Right lobe of liver (tissue), 6 donors: ENCODE measurements around the gene AGAP3. TPM values are rescaled to one million over a fixed set of nuclear protein-coding genes. Genes with fewer than 3 reads are reported as not detected.

Source experiments
- ATAC-seq, 4 donors: fragments of 200-7000 bp; cut with Tn5 transposase; one replicate each; pipeline ENCODE4 v1.9.1; 2020; ENCODE audit warnings: mild to moderate bottlenecking in 4 of 4, moderate library complexity in 4 of 4
- DNase-seq, 3 donors: peaks; one replicate each; pipeline ENCODE4 v3.0.0-alpha.2; 2020
- H3K27ac ChIP-seq, 3 donors: fragments of 200-600 bp; one replicate each; pipeline ENCODE4 v1.8.0; 2022
- H3K27me3 ChIP-seq, 2 donors: fragments of 200-600 bp; one replicate each; pipeline ENCODE4 v1.8.0; 2022
- H3K36me3 ChIP-seq, 4 donors: fragments of 200-600 bp; sonication (generic) in 1 of 4; one replicate each; pipeline versions ENCODE4 v1.5.1 to v1.8.0; 2017 to 2022; ENCODE audit warnings: control low read depth in 1 of 4
- H3K4me1 ChIP-seq, 4 donors: fragments of 200-600 bp; sonication (generic) in 1 of 4; one replicate each; pipeline versions ENCODE4 v1.5.1 to v1.8.0; 2017 to 2022; ENCODE audit warnings: control low read depth in 1 of 4
- H3K4me3 ChIP-seq, 3 donors: fragments of 200-600 bp; one replicate each; pipeline ENCODE4 v1.8.0; 2022
- H3K9me3 ChIP-seq, 4 donors: fragments of 200-600 bp; sonication (generic) in 1 of 4; one replicate each; pipeline versions ENCODE4 v1.5.1 to v1.8.0; 2017 to 2022; ENCODE audit warnings: control low read depth in 1 of 4
- CTCF ChIP-seq, 4 donors: fragments of 200-600 bp in 3 of 4; fragments of 450-650 bp in 1 of 4; IDR thresholded peaks; one replicate each; pipeline versions ENCODE4 v1.5.1 to v1.8.0; 2016 to 2022; ENCODE audit warnings: antibody characterized with exemption in 4 of 4, mild to moderate bottlenecking in 2 of 4
- POLR2A ChIP-seq: fragments of 450-650 bp; IDR thresholded peaks from one replicate; pipeline ENCODE4 v1.6.1; 2017; ENCODE audit warnings: antibody characterized with exemption, mild to moderate bottlenecking
- WGBS: methylation state at CpG from one replicate; pipeline ENCODE4 v1.1.6; 2018; ENCODE audit warnings: low coverage, low lambda C conversion rate; ENCODE audit not compliant: insufficient coverage; ENCODE audit errors: missing lambda C conversion rate; 5-methylcytosine and 5-hydroxymethylcytosine counted together
- intact Hi-C, 2 donors: fragments of 100-400 bp; cut with DNase I; formaldehyde crosslinking; loops; one replicate each; pipeline versions ENCODE4 v1.11.2 to v1.14.1; 2022
- total RNA-seq, 6 experiments: library from RNA; depleted of rRNA in 2 of 6; stranded (reverse); fragments of >200 nt in 2 of 6; fragmentation: NEBNext Ultra II Directional in 3 of 6; extraction: Animal tissue kit (Norgen Biotek cat#: 25700) in 3 of 6; gene quantifications; one replicate each; pipeline versions ENCODE4 v1.1.0 to v1.2.4, GENCODE V29; 2016 to 2023
- donor health status: DM: no; HTN: yes; CAD: no.
- donor health status: DM: no; HTN: no; CAD: no.
- donor health status: DM: no; HTN: no; CAD: no.
- donor health status: DM: no; HTN: yes; CAD: no.
- donor health status: DM: no; HTN: yes; CAD: no.

Gene AGAP3
- total RNA-seq, 6 experiments from 2014 or later, result 36.3 to 44.3 (median 39.5) TPM

DNA sequence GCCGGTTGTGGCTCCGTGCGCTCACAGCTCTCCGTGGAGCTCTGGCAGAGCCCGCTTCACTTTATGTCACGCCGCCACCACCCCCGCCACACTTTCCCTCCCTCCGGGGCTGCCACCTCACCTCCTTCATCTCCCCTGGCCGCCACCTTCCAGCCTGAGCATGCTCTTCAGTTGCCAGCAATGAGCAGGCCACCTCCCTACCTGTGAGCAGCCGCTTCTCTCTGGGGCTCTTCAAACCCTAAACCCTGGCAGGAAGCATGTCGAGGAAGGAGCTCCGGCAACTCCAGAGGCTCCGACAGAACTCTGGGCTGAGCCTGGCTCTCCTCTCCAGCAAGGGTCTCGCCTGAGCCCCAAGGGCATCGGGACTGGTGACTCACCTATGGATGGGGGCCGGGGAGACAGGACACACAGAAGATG is 44.5 kb downstream of the AGAP3 start:
- intact Hi-C loops, result no loop called here
- Histone ChIP-seq H3K27me3 (no peaks in the 10 kb centered on the region), H3K9me3 (no peaks in the 10 kb centered on the region), H3K4me3 (no peak overlapping the region), H3K36me3 (peaks cover 0 to 40% (median 16%) of the 10 kb centered on the region in 4 donors), H3K27ac (no peak overlapping the region), H3K4me1 (no peaks in the 10 kb centered on the region)
- ATAC-seq, result no peak
- TF ChIP-seq CTCF (IDR thresholded peaks at IDR 0.05) (no peak), POLR2A (no peak)
- WGBS, result 96% methylated on average over 5 of the region's 17 CpGs
- peak in 1 of 3 donors; percentile 31 for DNase-seq

DNA sequence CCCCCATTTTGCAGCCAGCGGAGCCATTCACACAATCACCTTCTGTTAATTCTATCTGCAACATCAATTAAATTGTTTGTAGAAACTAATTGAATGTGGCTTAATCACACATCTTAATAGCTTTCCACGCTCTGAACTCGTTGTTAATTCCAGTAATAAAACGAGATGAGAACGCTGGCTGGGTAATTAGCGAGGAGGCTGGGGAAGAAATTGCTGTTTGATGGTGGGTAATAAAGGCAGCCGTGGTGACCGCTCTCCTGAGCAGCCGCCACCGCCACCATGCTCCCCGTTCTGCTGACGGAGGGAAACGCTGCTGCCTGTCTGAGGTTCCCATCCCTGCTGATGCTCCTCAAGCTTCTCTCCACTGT is 44.9 kb downstream of the AGAP3 start:
- TF ChIP-seq POLR2A (no peak), CTCF (IDR thresholded peaks at IDR 0.05) (no peak)
- no peaks in the 10 kb centered on the region for H3K9me3 ChIP-seq
- H3K27ac ChIP-seq, result no peak overlapping the region
- DNase-seq (no peak), ATAC-seq (no peak)
- no peak overlapping the region for H3K4me3 ChIP-seq
- intact Hi-C loops, result no loop called here
- H3K27me3 ChIP-seq, result no peaks in the 10 kb centered on the region
- WGBS, result 97% methylated on average over 6 of the region's 13 CpGs
- peaks cover 0 to 44% (median 16%) of the 10 kb centered on the region in 4 donors for H3K36me3 ChIP-seq
- no peaks in the 10 kb centered on the region for H3K4me1 ChIP-seq

GRCh38 chr7:151131592-151132293 is 45.5 kb downstream of the AGAP3 start:
- Histone ChIP-seq H3K9me3 (no peaks in the 10 kb centered on the region), H3K27ac (no peak overlapping the region), H3K36me3 (peaks cover 0 to 45% (median 16%) of the 10 kb centered on the region in 4 donors), H3K4me3 (no peak overlapping the region), H3K4me1 (no peaks in the 10 kb centered on the region), H3K27me3 (no peaks in the 10 kb centered on the region)
- ATAC-seq (no peak), DNase-seq (peak in 1 of 3 donors; percentile 48)
- intact Hi-C loops, result no loop called here
- WGBS, result 92% methylated on average over 4 of the region's 19 CpGs
- TF ChIP-seq CTCF (IDR thresholded peaks at IDR 0.05) (no peak), POLR2A (no peak)

DNA sequence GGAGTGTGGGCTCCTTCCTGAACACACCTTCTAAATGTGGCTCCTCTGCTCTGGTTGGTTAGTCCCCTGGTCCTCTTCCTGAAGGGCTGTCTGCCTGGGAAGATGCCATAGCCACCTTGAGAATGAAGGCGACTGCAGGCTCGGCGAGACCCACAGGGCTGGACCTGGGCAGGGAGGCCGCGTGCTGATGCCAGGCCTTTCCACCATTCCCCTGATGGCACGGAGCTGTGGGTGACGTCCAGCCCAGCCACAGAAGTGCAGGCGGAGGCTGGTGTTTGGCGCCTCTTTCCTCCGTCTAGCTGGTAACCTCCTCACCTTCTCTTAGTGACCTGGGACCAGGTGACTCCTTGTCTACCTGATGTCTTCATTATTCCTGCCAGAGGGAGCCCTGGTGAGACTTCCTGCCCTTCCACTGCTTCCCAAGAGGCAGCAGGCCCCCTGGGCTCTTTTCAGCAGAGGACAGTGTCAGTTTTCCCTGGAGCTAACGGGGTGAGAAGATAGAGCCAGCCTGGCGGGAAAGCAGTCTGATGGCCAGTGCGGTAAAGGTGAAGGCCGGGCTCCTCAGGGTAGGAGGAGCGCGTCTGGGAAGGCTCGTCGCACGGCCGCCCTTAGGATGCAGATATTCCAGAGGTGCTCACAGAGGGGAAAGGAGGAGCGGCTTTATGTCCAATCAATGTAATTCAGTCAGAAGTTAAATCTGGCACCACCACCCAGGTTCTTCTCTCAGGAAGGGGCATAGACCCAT is 46.4 kb downstream of the AGAP3 start:
- peak in 2 of 3 donors; percentile 9 to 35 for DNase-seq
- no peaks in the 10 kb centered on the region for H3K27me3 ChIP-seq
- no peaks in the 10 kb centered on the region for H3K4me1 ChIP-seq
- peaks cover 0 to 45% (median 15%) of the 10 kb centered on the region in 4 donors for H3K36me3 ChIP-seq
- ATAC-seq, result no peak
- no peak overlapping the region for H3K27ac ChIP-seq
- TF ChIP-seq CTCF (IDR thresholded peaks at IDR 0.05) (no peak), POLR2A (no peak)
- H3K9me3 ChIP-seq, result no peaks in the 10 kb centered on the region
- 94% methylated on average over 5 of the region's 21 CpGs for WGBS
- H3K4me3 ChIP-seq, result no peak overlapping the region
- intact Hi-C loops, result no loop called here
